ENCODE data around the gene THAP4.

THAP4 gene

GRCh38 chr2:241609859-241610793 is 26.8 kb downstream of the THAP4 start:
- Histone ChIP-seq H3K79me2 (ENCODE audit: low read length) (peaks cover 21% of the 10 kb centered on the region), H3K4me3 (ENCODE audit: low read length) (peak overlapping the region; percentile 80), H3K9me3 (ENCODE audit: insufficient read depth, low read length) (no peaks in the 10 kb centered on the region), H4K20me1 (ENCODE audit: insufficient read depth, low read length) (no peaks in the 10 kb centered on the region), H3K36me3 (replicated peaks; ENCODE audit: low read depth, low read length) (no peaks in the 10 kb centered on the region), H3K4me2 (ENCODE audit: low read length) (peak overlapping the region; percentile 81), H2AFZ (ENCODE audit: low read depth, low read length) (0 out of 2 replicates have a peak overlapping the region, but pooled peaks have one; percentile 46), H3K4me1 (ENCODE audit: low read length) (peaks cover 6% of the 10 kb centered on the region; the same call in 1 of the 2 replicates), H3K27me3 (ENCODE audit: low read depth, low read length) (no peaks in the 10 kb centered on the region), H3K27ac (ENCODE audit: low read length) (no peak overlapping the region), H3K9ac (ENCODE audit: low read length) (peak overlapping the region; percentile 66)
- no peak for TF ChIP-seq EZH2phosphoT487 (IDR thresholded peaks at IDR 0.05; ENCODE audit: low read depth)
- peak; percentile 46 for TF ChIP-seq CTCF (IDR thresholded peaks at IDR 0.05; ENCODE audit: low read depth, low read length)

- Histone ChIP-seq H3K36me3 (replicated peaks; ENCODE audit: low read depth, low read length) (no peaks in the 10 kb centered on the region), H3K4me1 (ENCODE audit: low read length) (peaks cover 6% of the 10 kb centered on the region; the same call in 1 of the 2 replicates), H3K27me3 (ENCODE audit: low read depth, low read length) (no peaks in the 10 kb centered on the region), H3K4me2 (ENCODE audit: low read length) (no peak overlapping the region), H3K4me3 (ENCODE audit: low read length) (no peak overlapping the region), H3K9me3 (ENCODE audit: insufficient read depth, low read length) (no peaks in the 10 kb centered on the region), H4K20me1 (ENCODE audit: insufficient read depth, low read length) (no peaks in the 10 kb centered on the region), H3K27ac (ENCODE audit: low read length) (no peak overlapping the region), H2AFZ (ENCODE audit: low read depth, low read length) (no peak overlapping the region), H3K9ac (ENCODE audit: low read length) (no peak overlapping the region), H3K79me2 (ENCODE audit: low read length) (peaks cover 21% of the 10 kb centered on the region)
- TF ChIP-seq EZH2phosphoT487 (IDR thresholded peaks at IDR 0.05; ENCODE audit: low read depth) (no peak), CTCF (IDR thresholded peaks at IDR 0.05; ENCODE audit: low read depth, low read length) (no peak)
Measured at GRCh38 chr2:241608881-241609280, 28.1 kb downstream of the THAP4 start.

GRCh38 chr2:241607162-241607885 is 29.6 kb downstream of the THAP4 start:
- Histone ChIP-seq H4K20me1 (ENCODE audit: insufficient read depth, low read length) (no peaks in the 10 kb centered on the region), H3K4me3 (ENCODE audit: low read length) (no peak overlapping the region), H3K4me2 (ENCODE audit: low read length) (no peak overlapping the region), H3K9ac (ENCODE audit: low read length) (no peak overlapping the region), H3K27me3 (ENCODE audit: low read depth, low read length) (no peaks in the 10 kb centered on the region), H3K27ac (ENCODE audit: low read length) (no peak overlapping the region), H2AFZ (ENCODE audit: low read depth, low read length) (no peak overlapping the region), H3K79me2 (ENCODE audit: low read length) (peaks cover 21% of the 10 kb centered on the region), H3K36me3 (replicated peaks; ENCODE audit: low read depth, low read length) (no peaks in the 10 kb centered on the region), H3K4me1 (ENCODE audit: low read length) (peaks cover 6% of the 10 kb centered on the region; the same call in 1 of the 2 replicates), H3K9me3 (ENCODE audit: insufficient read depth, low read length) (no peaks in the 10 kb centered on the region)
- no peak for TF ChIP-seq EZH2phosphoT487 (IDR thresholded peaks at IDR 0.05; ENCODE audit: low read depth)
- no peak for TF ChIP-seq CTCF (IDR thresholded peaks at IDR 0.05; ENCODE audit: low read depth, low read length)

- Histone ChIP-seq H3K4me3 (ENCODE audit: low read length) (no peak overlapping the region), H3K36me3 (replicated peaks; ENCODE audit: low read depth, low read length) (no peaks in the 10 kb centered on the region), H3K9ac (ENCODE audit: low read length) (no peak overlapping the region), H4K20me1 (ENCODE audit: insufficient read depth, low read length) (no peaks in the 10 kb centered on the region), H3K4me2 (ENCODE audit: low read length) (no peak overlapping the region), H3K27ac (ENCODE audit: low read length) (no peak overlapping the region), H3K4me1 (ENCODE audit: low read length) (peaks cover 6% of the 10 kb centered on the region; the same call in 1 of the 2 replicates), H2AFZ (ENCODE audit: low read depth, low read length) (no peak overlapping the region), H3K79me2 (ENCODE audit: low read length) (peaks cover 20% of the 10 kb centered on the region), H3K9me3 (ENCODE audit: insufficient read depth, low read length) (no peaks in the 10 kb centered on the region), H3K27me3 (ENCODE audit: low read depth, low read length) (no peaks in the 10 kb centered on the region)
- TF ChIP-seq EZH2phosphoT487 (IDR thresholded peaks at IDR 0.05; ENCODE audit: low read depth), result no peak
- TF ChIP-seq CTCF (IDR thresholded peaks at IDR 0.05; ENCODE audit: low read depth, low read length), result no peak
Measured at GRCh38 chr2:241606186-241606585, 30.8 kb downstream of the THAP4 start.
